Left renal pelvis (tissue), 4 donors: ENCODE results near the gene RRAGB. TPM values are rescaled to one million over a fixed set of nuclear protein-coding genes. Genes with fewer than 3 reads are reported as not detected.
"Not testable (repeated sequence)": the region's sequence is repeated elsewhere in the genome, so short reads cannot be mapped to it uniquely, and the experiment has no call there.

Experiments used
- DNase-seq, 4 donors: peaks; one replicate each; pipeline ENCODE4 v3.0.0-alpha.2; 2013; ENCODE audit warnings: low read depth in 4 of 4, low spot score in 3 of 4
- polyA plus RNA-seq, 4 donors: library from polyadenylated mRNA; unstranded; fragments of 120-200 nt; gene quantifications; one replicate each; pipeline ENCODE4 v1.2.1, GENCODE V29; 2013; ENCODE audit not compliant: insufficient read length in 4 of 4

Gene RRAGB
- polyA plus RNA-seq, 4 donors, result 28.3 to 49.1 (median 42.8) TPM

DNA sequence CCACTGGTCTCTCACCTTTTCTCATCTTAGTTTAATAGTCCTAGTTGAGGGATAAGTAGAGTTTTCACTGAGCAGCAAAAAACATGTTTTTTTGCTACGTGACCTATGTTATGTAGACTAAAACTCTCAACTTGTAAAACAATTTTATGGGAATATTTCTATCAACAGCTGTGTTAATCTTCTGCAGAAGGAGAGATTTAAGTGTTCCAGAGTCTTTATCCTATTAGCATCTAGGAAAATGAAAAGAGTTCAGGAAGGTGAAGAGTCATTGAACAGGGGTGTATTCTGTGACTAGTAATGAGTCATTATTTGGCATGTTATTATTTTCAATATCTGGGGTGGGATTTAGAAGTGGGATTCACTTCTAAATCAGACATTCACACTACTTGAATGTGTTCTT is 41.9 kb downstream of the RRAGB start:
- no peak for DNase-seq

DNA sequence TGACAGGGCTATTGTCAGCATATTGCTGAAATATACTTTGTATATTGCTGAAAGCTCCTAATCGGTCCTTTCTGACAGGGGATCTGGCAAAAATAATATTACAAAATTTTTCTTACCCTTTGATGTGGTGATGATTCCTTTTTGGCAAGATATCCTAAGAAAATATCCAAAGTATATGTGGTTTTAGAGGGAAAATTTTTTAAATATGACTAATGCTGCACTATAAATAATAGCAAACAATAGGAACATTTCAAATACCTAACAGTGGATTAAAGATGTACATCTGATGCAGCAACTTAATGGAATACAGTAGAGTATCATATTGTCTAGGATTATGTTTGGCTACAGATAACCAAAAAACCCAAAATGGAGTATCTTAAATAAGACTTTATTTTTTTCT is 49.6 kb downstream of the RRAGB start:
- DNase-seq, result no peak

DNA sequence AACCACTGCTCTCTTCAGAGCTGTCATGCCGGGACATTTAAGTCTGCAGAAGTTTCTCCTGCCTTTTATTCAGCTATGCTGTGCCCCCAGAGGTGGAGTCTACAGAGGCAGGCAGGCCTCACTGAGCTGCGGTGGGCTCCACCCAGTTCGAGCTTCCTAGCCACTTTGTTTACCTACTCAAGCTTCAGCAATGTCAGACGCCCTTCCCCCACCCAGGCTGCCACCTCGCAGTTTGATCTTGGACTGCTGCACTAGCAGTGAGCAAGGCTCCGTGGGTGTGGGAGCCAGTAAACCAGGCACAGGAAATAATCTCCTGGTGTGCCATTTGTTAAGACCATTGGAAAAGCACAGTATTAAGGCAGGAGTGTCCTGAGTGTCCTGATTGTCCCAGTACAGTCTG is 56.9 kb downstream of the RRAGB start:
- not testable (repeated sequence) for DNase-seq

DNA sequence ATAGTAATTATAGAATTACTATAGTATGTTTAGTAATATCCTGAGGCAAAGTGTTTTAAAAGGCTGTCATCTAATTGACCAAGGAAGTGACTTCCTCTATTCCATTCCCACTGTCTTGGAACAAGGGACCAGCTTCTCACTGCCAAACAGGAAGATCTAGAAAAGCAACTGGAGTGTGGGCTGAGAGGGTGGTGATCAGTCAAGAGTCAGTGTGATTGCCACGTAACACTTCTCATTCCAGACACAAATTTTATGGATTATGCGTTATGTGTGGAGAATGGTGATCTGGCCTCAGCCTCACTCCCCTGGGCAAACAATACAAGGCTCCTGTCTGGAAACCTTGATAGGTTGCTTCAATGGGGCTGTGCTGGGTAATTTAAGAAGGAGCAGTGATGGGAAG is 60.0 kb downstream of the RRAGB start:
- DNase-seq, result no peak

DNA sequence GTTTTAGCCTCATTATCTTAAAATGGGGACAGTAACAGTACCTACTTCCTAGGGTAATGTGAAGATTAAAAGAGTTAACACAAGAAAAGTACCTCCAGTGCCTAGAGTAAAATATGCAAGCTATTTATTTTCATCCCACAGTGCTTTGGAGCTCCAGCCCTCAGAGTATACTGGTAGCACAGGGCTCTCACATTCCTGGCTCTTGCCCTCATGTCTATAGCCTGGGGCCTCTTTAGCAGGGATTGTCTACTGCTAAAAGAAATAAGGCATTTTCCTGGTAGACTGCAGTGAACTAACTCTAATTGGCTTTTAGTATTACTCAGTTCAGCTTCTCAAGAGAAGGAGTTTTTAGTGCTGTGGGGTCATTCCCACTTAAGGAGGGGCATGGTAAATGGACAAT is 60.8 kb downstream of the RRAGB start:
- DNase-seq, result no peak

DNA sequence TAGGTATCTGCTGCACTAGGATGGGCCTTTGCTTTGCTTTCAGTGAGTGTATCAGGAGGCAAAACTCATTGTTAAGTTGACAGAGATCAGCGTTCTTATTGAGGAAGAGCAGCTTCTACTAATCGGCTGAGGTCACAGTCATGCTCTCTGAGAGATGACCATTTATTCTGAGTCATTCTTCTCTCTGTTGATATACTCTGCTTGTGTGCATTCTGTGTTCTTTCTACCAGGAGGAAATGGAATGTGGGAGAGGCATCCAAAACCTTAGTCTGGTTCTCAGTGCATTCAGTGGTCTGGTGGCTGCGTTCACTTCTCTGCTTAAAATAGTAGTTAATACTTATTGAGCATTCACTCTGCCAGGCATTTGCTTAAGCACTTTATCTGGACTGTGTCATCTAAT is 66.2 kb downstream of the RRAGB start:
- no peak for DNase-seq

DNA sequence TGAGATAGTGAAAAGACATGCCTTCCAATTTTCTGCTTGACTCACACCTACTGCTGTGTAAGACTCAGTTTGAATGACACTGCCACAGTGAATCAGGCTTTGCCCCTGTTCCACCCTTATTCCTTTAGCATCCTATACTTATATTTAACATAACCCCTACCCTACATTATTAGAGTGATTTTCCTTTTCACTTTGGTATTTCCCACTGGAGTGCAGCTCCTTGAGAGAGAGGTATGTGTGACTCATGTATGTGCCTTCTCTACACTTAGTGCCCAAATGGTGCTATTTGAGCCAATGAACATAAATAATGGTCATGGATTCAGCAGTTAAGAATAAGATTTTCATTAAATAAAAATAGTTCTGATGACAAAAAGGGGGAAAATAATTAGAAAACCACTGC is 69.5 kb downstream of the RRAGB start:
- DNase-seq, result no peak

DNA sequence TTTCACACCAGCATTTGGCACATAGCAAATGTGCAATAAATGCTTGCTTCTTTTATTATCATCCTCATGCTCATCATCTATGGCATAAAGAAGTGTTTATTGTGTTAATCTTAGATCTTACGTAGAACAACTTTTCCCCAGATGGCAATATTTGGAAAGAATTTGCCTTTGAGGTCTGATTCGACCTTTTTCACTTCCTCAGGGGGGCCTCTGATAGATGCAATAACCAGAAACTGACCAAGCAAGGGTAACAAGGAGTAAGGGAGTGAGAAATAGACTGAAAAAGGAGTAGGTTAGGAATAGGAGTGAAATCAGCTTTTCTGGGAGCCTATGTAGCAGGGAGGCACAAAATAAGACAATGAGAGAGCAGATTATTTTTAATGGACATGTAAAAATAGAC is 70.2 kb downstream of the RRAGB start:
- DNase-seq, result no peak

DNA sequence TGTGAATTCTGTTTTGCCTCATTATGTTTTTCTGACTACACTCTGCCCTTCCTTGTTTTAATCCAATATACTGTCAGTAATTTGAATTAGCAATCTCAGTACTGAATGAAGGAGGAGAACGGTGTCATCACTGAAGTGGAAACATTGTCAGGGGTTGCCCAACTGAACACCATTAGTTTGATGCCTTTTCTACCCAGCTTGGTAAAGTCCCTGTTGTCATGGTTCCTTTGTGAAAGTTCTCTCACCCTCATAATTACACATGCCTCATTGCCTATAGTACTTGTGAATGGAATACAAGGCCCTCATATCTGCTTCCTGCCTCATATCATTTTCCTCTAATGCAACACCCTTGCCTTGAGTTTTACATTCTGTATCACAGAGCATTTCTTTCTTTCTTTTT is 76.9 kb downstream of the RRAGB start:
- no peak for DNase-seq

DNA sequence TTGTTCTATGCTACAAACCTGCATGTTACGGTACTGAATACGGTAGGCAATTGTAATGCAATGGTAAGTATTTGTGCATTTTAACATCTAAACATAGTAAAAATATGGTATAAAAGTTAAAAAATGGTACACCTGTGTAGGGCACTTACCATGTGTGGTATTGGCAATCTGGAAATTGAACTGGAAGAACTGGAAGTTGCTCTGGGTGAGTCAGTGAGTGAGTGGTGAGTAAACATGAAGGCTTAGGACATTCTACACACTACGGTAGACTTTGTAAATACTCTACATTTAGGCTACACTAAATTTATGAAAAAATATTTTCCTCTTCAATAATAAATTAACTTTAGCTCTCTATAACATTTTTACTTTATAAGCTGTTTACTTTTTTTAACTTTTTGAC is 78.9 kb downstream of the RRAGB start:
- DNase-seq, result no peak

DNA sequence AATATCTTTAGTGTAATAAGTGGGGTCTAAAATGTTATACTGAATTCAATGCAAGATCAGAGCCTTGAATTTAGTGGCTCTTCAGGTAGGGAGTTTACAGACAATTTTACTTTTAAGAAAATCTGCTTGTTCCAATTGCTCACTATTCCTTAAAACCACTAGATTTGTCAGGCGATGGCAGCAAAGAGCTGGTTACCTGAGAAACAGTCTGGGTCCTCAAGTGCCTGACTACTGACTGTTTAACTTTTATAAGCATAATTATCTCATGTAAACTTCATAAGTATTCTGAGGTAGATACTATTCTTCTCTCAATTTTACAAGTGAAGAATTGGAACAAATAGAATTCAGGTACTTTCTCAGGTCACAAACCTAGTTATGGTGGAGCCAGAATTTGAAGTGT is 84.3 kb downstream of the RRAGB start:
- DNase-seq, result no peak

Other genes starting within 250 kb of the RRAGB start
- gene USP51, start 227.9 kb upstream of the RRAGB start, polyA plus RNA-seq, result 10 to 100 TPM in 3 of 4 donors, 1 to 10 TPM in 1; 6.6 to 13.1 (median 11.8) TPM
- not detected for gene FOXR2, start 94.3 kb upstream of the RRAGB start, polyA plus RNA-seq